MCF 10A (cell line): Measurements from ENCODE around the gene OPN1SW. TPM values are rescaled to one million over a fixed set of nuclear protein-coding genes. Genes with fewer than 3 reads are reported as not detected.
A peak's percentile ranks its signal among the peaks of the same experiment; 100 is the strongest.

ENCODE experiments used
- BruUV-seq: library from RNA; stranded (reverse); fragments of 400-500 nt; replicated peaks from 2 replicates; lab custom pipeline; 2021; lab: Mats Ljungman, UMichigan
- CTCF ChIA-PET: fragments of 300-600 bp; sonication (Branson Sonifier 250); formaldehyde crosslinking; extraction: SDS; loops from one replicate; lab custom pipeline; 2021; ENCODE audit warnings: antibody characterized with exemption, inconsistent platforms; lab: Yijun Ruan, JAX
- POLR2A ChIA-PET: fragments of 300-600, 350-650 bp; sonication (Branson Sonifier 250); formaldehyde crosslinking; extraction: SDS; loops from one replicate; lab custom pipeline; 2020; ENCODE audit warnings: antibody characterized with exemption, inconsistent platforms; lab: Yijun Ruan, JAX
- DNase-seq: peaks from one replicate; pipeline ENCODE4 v3.0.0-alpha.2; 2018; ENCODE audit not compliant: unreplicated experiment
- H3K27ac Mint-ChIP-seq: one replicate; pipeline ENCODE4 v1.8.0; 2022; ENCODE audit warnings: mild to moderate bottlenecking, low read depth, mixed read lengths; ENCODE audit not compliant: unreplicated experiment
- H3K27me3 Mint-ChIP-seq: one replicate; pipeline ENCODE4 v1.8.0; 2022; ENCODE audit warnings: mixed read lengths; ENCODE audit not compliant: insufficient read depth, unreplicated experiment
- H3K36me3 Mint-ChIP-seq: one replicate; pipeline ENCODE4 v1.8.0; 2022; ENCODE audit warnings: mild to moderate bottlenecking, moderate library complexity, mixed read lengths; ENCODE audit not compliant: insufficient read depth, unreplicated experiment
- H3K4me1 Mint-ChIP-seq: one replicate; pipeline ENCODE4 v1.8.0; 2022; ENCODE audit warnings: mixed read lengths; ENCODE audit not compliant: insufficient read depth, unreplicated experiment
- H3K4me3 Mint-ChIP-seq: one replicate; pipeline ENCODE4 v1.8.0; 2022; ENCODE audit warnings: mild to moderate bottlenecking, moderate library complexity, mixed read lengths; ENCODE audit not compliant: unreplicated experiment
- H3K9me3 Mint-ChIP-seq: one replicate; pipeline ENCODE4 v1.8.0; 2022; ENCODE audit warnings: mixed read lengths; ENCODE audit not compliant: unreplicated experiment
- intact Hi-C: fragments of 100-400 bp; cut with micrococcal nuclease; formaldehyde crosslinking; loops from 2 replicates; pipeline ENCODE4 v1.14.1; 2022
- total RNA-seq: library from RNA; stranded (reverse); gene quantifications from 2 replicates; pipeline ENCODE4 v1.2.3, GENCODE V29; 2022
- TF ChIP-seq, protein P1 (sequence below): fragments of 200-600 bp; IDR thresholded peaks from one replicate; pipeline ENCODE4 v1.8.0; 2022; ENCODE audit warnings: antibody characterized with exemption, mild to moderate bottlenecking; ENCODE audit not compliant: unreplicated experiment

The OPN1SW gene
- total RNA-seq, 1 experiment from 2014 or later, result not detected

DNA sequence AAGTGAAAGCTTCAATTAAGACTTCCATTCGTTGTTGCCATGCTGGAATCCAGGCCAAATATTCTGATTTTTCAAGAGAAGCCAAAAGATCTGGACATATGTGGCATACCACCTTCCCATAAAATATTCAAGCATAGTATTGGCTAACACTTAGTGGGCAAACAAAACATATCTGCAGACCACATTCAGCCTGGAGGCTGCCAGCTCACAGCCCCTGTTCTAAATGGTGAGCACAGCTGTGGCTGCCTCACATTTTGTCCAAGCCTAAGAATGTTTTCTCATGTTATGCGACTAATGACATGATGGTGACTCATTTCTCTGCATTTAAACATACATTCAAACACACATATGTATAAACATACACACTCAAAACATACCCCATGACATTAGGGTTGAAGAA is 47.0 kb downstream of the OPN1SW start:
- no peaks in the 10 kb centered on the region for H3K36me3 Mint-ChIP-seq
- no peak for DNase-seq
- peaks cover 10% of the 10 kb centered on the region for H3K4me1 Mint-ChIP-seq
- POLR2A ChIA-PET, result interaction anchor here (0.7 to 1.2 kb wide), 5 partner anchors 9 to 111 kb away, joined by 3 to 5 read pairs (median 4); no protein-coding TSS in a partner anchor
- H3K27me3 Mint-ChIP-seq, result peaks cover 12% of the 10 kb centered on the region
- intact Hi-C loops, result no loop called here
- CTCF ChIA-PET, result no interaction called here
- no peak overlapping the region for H3K27ac Mint-ChIP-seq
- H3K9me3 Mint-ChIP-seq, result no peaks in the 10 kb centered on the region
- BruUV-seq, result no TSS peak
- TF ChIP-seq, protein P1, sequence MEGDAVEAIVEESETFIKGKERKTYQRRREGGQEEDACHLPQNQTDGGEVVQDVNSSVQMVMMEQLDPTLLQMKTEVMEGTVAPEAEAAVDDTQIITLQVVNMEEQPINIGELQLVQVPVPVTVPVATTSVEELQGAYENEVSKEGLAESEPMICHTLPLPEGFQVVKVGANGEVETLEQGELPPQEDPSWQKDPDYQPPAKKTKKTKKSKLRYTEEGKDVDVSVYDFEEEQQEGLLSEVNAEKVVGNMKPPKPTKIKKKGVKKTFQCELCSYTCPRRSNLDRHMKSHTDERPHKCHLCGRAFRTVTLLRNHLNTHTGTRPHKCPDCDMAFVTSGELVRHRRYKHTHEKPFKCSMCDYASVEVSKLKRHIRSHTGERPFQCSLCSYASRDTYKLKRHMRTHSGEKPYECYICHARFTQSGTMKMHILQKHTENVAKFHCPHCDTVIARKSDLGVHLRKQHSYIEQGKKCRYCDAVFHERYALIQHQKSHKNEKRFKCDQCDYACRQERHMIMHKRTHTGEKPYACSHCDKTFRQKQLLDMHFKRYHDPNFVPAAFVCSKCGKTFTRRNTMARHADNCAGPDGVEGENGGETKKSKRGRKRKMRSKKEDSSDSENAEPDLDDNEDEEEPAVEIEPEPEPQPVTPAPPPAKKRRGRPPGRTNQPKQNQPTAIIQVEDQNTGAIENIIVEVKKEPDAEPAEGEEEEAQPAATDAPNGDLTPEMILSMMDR, result no peak
- H3K4me3 Mint-ChIP-seq, result no peak overlapping the region

DNA sequence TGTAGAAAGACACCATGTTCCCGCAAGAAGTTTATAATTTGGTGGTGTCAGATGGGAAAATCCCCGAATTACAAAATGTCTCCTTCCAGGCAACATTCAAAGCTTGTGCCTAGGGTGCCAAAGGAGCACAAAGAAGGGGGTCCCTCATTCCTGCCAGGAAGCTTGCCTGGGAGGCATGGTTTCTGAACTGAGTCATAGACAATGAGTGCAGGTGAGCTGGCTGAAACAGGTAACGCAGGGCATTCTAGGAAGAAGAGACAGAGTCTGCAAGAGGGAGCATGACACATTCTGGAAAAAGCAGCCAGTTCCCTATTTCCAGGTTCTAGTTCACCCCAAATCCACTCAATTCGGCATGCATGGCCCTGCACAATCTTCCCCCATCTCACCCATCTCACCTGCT is 48.4 kb downstream of the OPN1SW start:
- BruUV-seq, result no TSS peak
- peak; percentile 60 for DNase-seq

DNA sequence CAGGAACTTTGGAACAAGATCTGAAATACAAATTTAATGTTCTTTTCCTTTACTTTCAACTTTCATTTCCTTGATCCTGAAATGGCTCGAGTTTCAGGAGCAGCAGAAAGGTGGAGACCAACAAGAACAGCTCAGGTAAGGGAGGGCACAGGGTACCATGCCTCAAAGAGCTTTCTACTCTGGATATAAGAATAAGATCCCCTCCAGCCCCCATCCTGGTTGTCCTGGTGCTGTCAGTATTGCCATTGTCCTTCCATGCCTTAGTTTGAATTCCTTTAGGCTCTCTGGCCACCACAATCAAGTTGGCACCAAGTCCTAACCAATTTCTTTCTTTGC is 48.9 kb downstream of the OPN1SW start:
- BruUV-seq, result no TSS peak

More for the DNA sequence above, 48.4 kb downstream of the OPN1SW start:
- ChIA-PET CTCF (interaction anchor here (0.5 to 1.5 kb wide), 5 partner anchors 11 to 122 kb away, joined by 3 to 5 read pairs (median 3); no protein-coding TSS in a partner anchor), POLR2A (interaction anchor here (1.5 to 1.8 kb wide), 2 partner anchors 14 to 17 kb away, joined by 3 to 10 read pairs; no protein-coding TSS in a partner anchor)
- peaks cover 12% of the 10 kb centered on the region for H3K27me3 Mint-ChIP-seq
- intact Hi-C loops, result no loop called here
- peaks cover 10% of the 10 kb centered on the region for H3K4me1 Mint-ChIP-seq
- no peak overlapping the region for H3K27ac Mint-ChIP-seq
- no peaks in the 10 kb centered on the region for H3K9me3 Mint-ChIP-seq
- TF ChIP-seq, protein P1, result no peak
- no peaks in the 10 kb centered on the region for H3K36me3 Mint-ChIP-seq
- no peak overlapping the region for H3K4me3 Mint-ChIP-seq

DNA sequence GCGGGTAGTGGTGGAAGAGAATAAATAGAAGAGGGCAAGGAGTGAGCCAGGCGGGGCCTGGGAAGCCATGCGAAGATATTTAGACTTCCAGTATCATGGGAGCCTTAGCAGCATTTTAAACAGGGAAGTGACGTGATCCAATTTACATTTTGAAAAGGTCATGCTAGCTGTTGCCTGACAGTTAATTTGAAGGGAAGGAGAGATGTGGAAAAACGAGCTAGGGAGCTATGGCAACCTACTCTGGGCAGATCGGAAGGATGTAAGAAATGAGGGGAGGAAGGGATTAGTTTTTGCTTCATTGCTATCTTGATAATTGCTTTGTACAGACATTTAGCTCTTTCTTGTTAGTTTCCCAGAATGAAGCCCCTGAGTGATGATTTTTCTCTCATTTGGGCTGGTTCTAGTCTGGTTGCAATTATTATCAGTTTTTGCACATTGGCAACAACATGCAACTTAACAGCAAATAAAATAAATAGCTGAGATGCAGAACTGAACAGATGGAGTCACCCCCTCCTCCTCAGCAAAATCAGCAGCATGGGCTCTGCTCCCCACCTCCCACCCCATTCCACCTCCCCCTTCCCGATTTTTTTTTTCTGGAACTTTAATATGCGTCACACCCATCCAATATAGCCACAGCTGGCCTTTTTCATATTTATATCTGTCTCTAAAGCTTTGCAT is 49.4 kb downstream of the OPN1SW start:
- DNase-seq, result no peak
- intact Hi-C loops, result no loop called here
- TF ChIP-seq, protein P1, result no peak
- Mint-ChIP-seq H3K27me3 (peaks cover 12% of the 10 kb centered on the region), H3K27ac (no peak overlapping the region), H3K4me1 (peaks cover 10% of the 10 kb centered on the region), H3K4me3 (no peak overlapping the region), H3K9me3 (no peaks in the 10 kb centered on the region), H3K36me3 (no peaks in the 10 kb centered on the region)
- BruUV-seq, result no TSS peak
- ChIA-PET CTCF (interaction anchor here (0.6 to 1.5 kb wide), 7 partner anchors 12 to 177 kb away, joined by 3 to 5 read pairs (median 3); no protein-coding TSS in a partner anchor), POLR2A (interaction anchor here (0.9 to 1.8 kb wide), 3 partner anchors 13 to 16 kb away, joined by 3 to 10 read pairs (median 4); partner anchors contain the start of gene CALU)

More for the DNA sequence above, 48.9 kb downstream of the OPN1SW start:
- ChIA-PET POLR2A (interaction anchor here (0.9 to 1.8 kb wide), 3 partner anchors 12 to 16 kb away, joined by 3 to 10 read pairs (median 4); partner anchors contain the start of gene CALU), CTCF (interaction anchor here (0.5 to 1.5 kb wide), 7 partner anchors 11 to 177 kb away, joined by 3 to 5 read pairs (median 3); no protein-coding TSS in a partner anchor)
- TF ChIP-seq, protein P1, result no peak
- peaks cover 12% of the 10 kb centered on the region for H3K27me3 Mint-ChIP-seq
- H3K4me3 Mint-ChIP-seq, result no peak overlapping the region
- no peaks in the 10 kb centered on the region for H3K9me3 Mint-ChIP-seq
- no peak for DNase-seq
- intact Hi-C loops, result no loop called here
- H3K4me1 Mint-ChIP-seq, result peaks cover 10% of the 10 kb centered on the region
- H3K36me3 Mint-ChIP-seq, result no peaks in the 10 kb centered on the region
- H3K27ac Mint-ChIP-seq, result no peak overlapping the region
